H1 (cell line): ENCODE data around the gene GRID1. TPM values are rescaled to one million over a fixed set of nuclear protein-coding genes. Genes with fewer than 3 reads are reported as not detected.

Source experiments
- CHD2 ChIP-seq: IDR thresholded peaks from 2 replicates; pipeline ENCODE4 v1.6.1; 2012; ENCODE audit warnings: low read length, improper control_type of control experiment
- HDAC2 ChIP-seq, 2 experiments: fragments of 300-600 bp in 1 of 2; sonication (generic) in 1 of 2; IDR thresholded peaks; 2 replicates each; pipeline ENCODE4 v1.6.1; 2011 to 2012; ENCODE audit warnings: low read depth in 2 of 2, low read length in 2 of 2, mild to moderate bottlenecking in 2 of 2, moderate library complexity in 2 of 2, borderline replicate concordance in 1 of 2, inconsistent platforms in 1 of 2
- NANOG ChIP-seq: IDR thresholded peaks from 2 replicates; pipeline ENCODE4 v1.6.1; 2011; ENCODE audit warnings: low read length, low read depth, mild to moderate bottlenecking, inconsistent platforms; ENCODE audit not compliant: insufficient read depth, poor library complexity, severe bottlenecking
- POU5F1 ChIP-seq: IDR thresholded peaks from 2 replicates; pipeline ENCODE4 v1.6.1; 2011; ENCODE audit warnings: low read depth, mild to moderate bottlenecking, low read length, moderate library complexity
- TAF1 ChIP-seq: IDR thresholded peaks from 2 replicates; pipeline ENCODE4 v1.6.1; 2011; ENCODE audit warnings: mild to moderate bottlenecking, low read depth, low read length
- polyA plus RNA-seq, 7 experiments: library from polyadenylated mRNA; depleted of rRNA in 3 of 7; stranded (reverse) in 5 of 7; unstranded in 2 of 7; fragments of >200 nt in 5 of 7; fragments of 200-250 nt in 2 of 7; gene quantifications; 1 replicate in 5 of 7; 2 replicates in 1 of 7; 4 replicates in 1 of 7; pipeline versions ENCODE4 v1.2.1 to v1.2.3, GENCODE V29; 2011 to 2013; ENCODE audit warnings: missing spikeins in 2 of 7, mixed read lengths in 2 of 7
- total RNA-seq: library from RNA; stranded (reverse); fragmentation: NEBNext Ultra II Directional; extraction: Animal tissue kit (Norgen Biotek cat#: 25700); gene quantifications from 2 replicates; pipeline ENCODE4 v1.2.1, GENCODE V29; 2021

Gene GRID1
- total and polyA plus RNA-seq, 2 of the 8 experiments (the other 6 are each of a cell fraction or from before 2014, with no cell fraction given): 0.22 to 0.30 TPM

GRCh38 chr10:85611093-85611740 is 755.4 kb downstream of the GRID1 start (continued):
- TF ChIP-seq TAF1: no peak
- TF ChIP-seq POU5F1: no peak
- no peak for TF ChIP-seq HDAC2 (IDR thresholded peaks at IDR 0.05; ENCODE audit: borderline replicate concordance in 1 of 2, low read depth in 2 of 2, low read length in 2 of 2)
- no peak for TF ChIP-seq CHD2
- no peak for TF ChIP-seq NANOG
